Choroid plexus epithelial cell (primary cell): ENCODE measurements around the gene UBE2D1.

Experiments
- DNase-seq: peaks from one replicate; pipeline ENCODE4 v3.0.0-alpha.2; 2010; ENCODE audit warnings: low read depth
- H3K4me3 ChIP-seq: 2 replicates; pipeline ENCODE4 v1.5.1; 2011; ENCODE audit warnings: low read depth, mild to moderate bottlenecking, control low read depth, low read length, moderate library complexity
- TF ChIP-seq, protein P1 (sequence below): conservative IDR thresholded peaks from 2 replicates; pipeline ENCODE4 v1.5.1; 2011; ENCODE audit warnings: low read depth, mild to moderate bottlenecking, control low read depth, inconsistent platforms, low read length, moderate library complexity

The UBE2D1 gene

DNA sequence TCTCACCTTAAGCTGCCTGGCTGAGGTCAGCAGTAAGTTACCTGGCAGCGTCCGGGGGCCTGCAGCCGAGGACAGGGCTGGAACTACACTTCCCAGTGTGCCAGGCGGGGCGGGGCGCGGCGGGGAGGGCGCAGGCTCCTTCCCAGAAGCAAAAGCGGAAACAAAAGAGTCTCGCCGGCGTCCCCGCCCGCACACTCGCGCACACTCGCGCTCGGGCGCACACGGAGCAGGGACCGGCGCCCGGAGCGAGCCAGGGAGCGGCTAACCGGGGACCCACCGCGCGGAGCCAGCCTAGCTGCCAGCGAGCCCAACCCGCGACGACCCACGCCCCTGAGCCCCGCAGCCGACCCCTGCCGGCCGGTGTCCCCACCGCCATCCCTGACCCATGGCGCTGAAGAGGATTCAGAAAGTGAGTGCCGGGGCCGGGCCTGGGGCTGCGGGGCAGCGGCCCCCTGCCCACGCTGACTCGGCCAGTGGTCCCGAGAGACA, at the start of gene UBE2D1:
TSS of gene UBE2D1 (plus strand) at position 190 of the 489 bp plus-strand sequence. CDS start at position 386, 196 bp downstream.
- H3K4me3 ChIP-seq = peak within 1 kb of the TSS; percentile 86
- peak; percentile 72 for DNase-seq
- TF ChIP-seq, protein P1, sequence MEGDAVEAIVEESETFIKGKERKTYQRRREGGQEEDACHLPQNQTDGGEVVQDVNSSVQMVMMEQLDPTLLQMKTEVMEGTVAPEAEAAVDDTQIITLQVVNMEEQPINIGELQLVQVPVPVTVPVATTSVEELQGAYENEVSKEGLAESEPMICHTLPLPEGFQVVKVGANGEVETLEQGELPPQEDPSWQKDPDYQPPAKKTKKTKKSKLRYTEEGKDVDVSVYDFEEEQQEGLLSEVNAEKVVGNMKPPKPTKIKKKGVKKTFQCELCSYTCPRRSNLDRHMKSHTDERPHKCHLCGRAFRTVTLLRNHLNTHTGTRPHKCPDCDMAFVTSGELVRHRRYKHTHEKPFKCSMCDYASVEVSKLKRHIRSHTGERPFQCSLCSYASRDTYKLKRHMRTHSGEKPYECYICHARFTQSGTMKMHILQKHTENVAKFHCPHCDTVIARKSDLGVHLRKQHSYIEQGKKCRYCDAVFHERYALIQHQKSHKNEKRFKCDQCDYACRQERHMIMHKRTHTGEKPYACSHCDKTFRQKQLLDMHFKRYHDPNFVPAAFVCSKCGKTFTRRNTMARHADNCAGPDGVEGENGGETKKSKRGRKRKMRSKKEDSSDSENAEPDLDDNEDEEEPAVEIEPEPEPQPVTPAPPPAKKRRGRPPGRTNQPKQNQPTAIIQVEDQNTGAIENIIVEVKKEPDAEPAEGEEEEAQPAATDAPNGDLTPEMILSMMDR = peak; percentile 8

DNA sequence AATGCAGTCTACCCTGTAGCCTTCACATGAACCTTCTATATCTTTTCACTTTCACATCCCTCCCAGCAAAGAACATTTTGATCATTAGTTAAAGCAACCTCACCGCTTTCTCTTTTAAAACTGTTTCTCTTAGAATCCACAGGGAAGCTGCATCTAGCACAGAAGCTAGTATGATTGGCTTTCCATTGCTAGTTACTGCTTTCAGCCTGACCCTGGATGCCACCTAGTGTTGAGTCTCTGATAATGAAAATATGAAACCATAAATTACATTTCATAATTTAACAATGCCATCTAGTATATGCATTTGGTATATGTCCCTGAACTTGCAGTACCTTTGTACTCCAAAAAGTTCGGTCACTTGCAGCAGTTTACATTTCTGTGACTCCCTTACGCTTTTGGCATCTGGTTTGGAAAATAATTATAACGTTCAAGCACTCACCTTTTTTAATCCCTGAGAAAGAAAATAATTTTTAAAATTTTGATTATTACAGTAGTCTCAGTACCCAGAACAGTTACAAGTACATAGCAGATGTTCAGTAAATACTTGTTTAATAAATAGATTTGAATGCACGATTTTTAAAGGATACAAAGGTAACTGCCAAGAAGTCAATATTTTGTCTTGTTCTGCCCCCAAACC, 43.1 kb upstream of the UBE2D1 start:
- peak; percentile 88 for DNase-seq
- TF ChIP-seq, protein P1 = peak; percentile 85
- no peak overlapping the region for H3K4me3 ChIP-seq

DNA sequence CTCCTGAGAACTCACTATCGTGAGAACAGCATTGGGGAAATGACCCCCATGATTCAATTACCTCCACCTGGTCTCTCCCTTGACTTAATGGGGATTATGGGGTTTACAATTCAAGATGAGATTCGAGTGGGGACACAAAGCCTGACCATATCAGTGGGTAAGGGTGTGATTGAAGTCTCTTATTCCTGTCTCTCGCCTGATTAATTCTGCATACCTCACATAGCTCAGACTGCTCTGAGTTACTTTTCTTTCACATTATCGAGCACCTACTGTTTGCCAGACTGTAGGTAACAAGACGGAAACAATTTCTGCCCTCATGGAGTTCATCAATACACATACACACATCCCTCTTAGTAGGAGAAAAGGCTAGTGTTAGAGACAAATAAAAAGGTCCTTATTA, 40.8 kb upstream of the UBE2D1 start:
- TF ChIP-seq, protein P1 = no peak
- no peak for DNase-seq
- H3K4me3 ChIP-seq = no peak overlapping the region

DNA sequence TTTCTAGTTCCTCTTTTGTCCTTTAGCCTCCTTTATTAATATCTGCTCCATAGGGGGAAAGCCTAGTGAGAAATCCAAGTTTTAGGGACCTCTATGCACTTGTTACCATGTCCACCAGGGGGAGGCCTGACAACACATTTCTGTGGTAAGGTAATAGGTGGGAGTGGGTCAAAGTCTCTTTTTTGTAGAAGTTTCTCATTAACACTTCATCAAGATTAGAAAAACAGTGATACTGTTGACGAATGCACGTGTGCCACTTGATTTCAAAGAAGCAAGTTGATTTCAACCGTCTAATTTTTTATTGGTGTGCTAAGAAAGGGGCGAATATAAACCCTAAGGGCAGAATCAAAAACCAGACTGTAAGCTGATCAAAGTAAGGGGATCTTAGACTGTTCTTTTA, 35.2 kb upstream of the UBE2D1 start:
- peak; percentile 79 for DNase-seq
- H3K4me3 ChIP-seq = no peak overlapping the region
- TF ChIP-seq, protein P1 = peak; percentile 92

DNA sequence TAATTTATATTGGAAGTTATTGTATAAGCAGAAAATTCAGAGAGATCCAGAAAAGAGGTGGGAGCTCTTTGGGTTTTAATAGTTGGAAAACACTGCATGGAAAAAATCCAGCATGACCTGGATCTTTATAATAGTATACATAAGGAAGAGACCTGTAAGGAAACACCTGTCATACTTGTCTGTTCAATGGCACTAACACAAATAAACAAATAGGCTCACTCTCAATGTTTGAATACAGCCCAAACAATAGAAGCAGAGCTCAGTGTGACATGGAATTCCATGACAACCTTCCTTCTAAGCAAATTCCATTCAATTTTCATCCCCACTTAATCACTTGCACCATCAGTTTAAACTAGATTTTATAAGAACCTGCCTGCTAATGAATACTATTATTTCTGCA, 34.1 kb upstream of the UBE2D1 start:
- no peak for DNase-seq
- TF ChIP-seq, protein P1 = no peak
- H3K4me3 ChIP-seq = no peak overlapping the region

DNA sequence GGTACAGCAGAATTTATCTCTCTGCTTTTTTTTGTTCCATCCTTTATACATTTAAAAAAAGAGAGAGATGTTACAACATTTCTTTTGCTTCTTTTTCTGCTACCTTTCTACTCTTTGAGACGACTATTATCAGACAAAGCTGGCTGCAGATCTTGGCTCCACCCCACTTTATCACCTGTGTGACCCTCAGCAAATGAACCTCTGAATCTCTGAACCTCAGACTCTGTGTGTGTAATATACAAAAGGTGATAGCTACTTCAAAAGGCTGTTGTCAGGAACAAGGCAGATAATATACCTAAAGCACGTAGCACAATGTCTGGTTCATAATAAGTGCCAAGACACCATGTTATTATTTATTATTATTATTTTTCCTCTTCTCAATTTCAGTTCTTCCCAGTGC, 32.6 kb upstream of the UBE2D1 start:
- no peak for DNase-seq
- TF ChIP-seq, protein P1 = no peak
- H3K4me3 ChIP-seq = no peak overlapping the region

DNA sequence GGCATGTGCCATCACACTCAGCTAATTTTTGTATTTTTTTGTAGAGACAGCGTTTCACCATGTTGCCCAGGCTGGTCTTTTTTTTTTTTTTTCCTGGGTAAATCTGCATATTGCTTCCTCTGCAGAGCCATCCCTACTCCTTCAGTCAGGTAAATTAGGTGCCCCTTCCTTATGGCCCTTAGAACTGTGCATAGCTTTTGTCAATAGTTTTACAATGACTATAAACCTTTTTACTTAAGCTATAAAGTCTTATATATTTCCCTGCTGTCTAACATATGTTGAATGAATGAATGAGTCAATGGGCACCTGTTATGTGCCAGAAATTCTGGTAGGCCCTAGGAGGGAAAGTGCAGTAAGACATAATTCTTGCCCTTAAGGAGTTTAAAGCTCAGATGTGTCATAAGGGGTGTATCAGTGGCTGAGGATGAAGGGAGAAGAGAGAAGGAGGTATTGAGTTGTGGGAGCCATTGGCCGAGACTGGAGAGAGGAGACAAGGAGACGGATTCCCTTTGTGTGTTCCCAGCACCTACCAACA, 30.6 kb upstream of the UBE2D1 start:
- no peak overlapping the region for H3K4me3 ChIP-seq
- TF ChIP-seq, protein P1 = no peak
- DNase-seq = no peak
